Thoracic aorta (tissue), 2 donors: ENCODE data around the gene STPG4. TPM values are rescaled to one million over a fixed set of nuclear protein-coding genes. Genes with fewer than 3 reads are reported as not detected.

ENCODE experiments used
- ATAC-seq: fragments of 150-250 bp; one replicate; pipeline ENCODE4 v1.8.0; 2017; ENCODE audit warnings: low read depth; ENCODE audit not compliant: insufficient number of reproducible peaks, low FRiP score
- DNase-seq: peaks from one replicate; pipeline ENCODE4 v3.0.0-alpha.2; 2020; ENCODE audit warnings: low spot score
- H3K27ac ChIP-seq, 2 donors: fragments of 200-600 bp; sonication (generic); 1 replicate in 1 of 2; 2 replicates in 1 of 2; pipeline ENCODE4 v1.5.1; 2016; ENCODE audit warnings: mild to moderate bottlenecking in 2 of 2, moderate library complexity in 2 of 2
- H3K27me3 ChIP-seq: fragments of 200-600 bp; sonication (generic); replicated peaks from 2 replicates; pipeline ENCODE4 v1.6.0; 2016; ENCODE audit warnings: mild to moderate bottlenecking; ENCODE audit not compliant: insufficient read depth
- H3K36me3 ChIP-seq: fragments of 200-600 bp; sonication (generic); one replicate; pipeline ENCODE4 v1.5.1; 2016
- H3K4me1 ChIP-seq, 2 donors: fragments of 200-600 bp; sonication (generic); 1 replicate in 1 of 2; 2 replicates in 1 of 2; pipeline versions ENCODE4 v1.5.1 to v1.6.0; 2016; ENCODE audit warnings: low read depth in 2 of 2, mild to moderate bottlenecking in 1 of 2; ENCODE audit not compliant: control insufficient read depth in 1 of 2
- H3K4me3 ChIP-seq: fragments of 200-600 bp; sonication (generic); 2 replicates; pipeline ENCODE4 v1.5.1; 2016; ENCODE audit warnings: mild to moderate bottlenecking
- H3K9me3 ChIP-seq: fragments of 200-600 bp; sonication (generic); 2 replicates; pipeline ENCODE4 v1.5.1; 2016
- CTCF ChIP-seq: fragments of 200-600 bp; sonication (generic); IDR thresholded peaks from one replicate; pipeline ENCODE4 v1.5.1; 2019; ENCODE audit warnings: antibody characterized with exemption
- total RNA-seq, 2 donors: library from RNA; depleted of rRNA; stranded (reverse); fragments of >200 nt; gene quantifications; one replicate each; pipeline versions ENCODE4 v1.1.0 to v1.2.3, GENCODE V29; 2016

The STPG4 gene
- total RNA-seq, 2 donors from 2014 or later: not detected

DNA sequence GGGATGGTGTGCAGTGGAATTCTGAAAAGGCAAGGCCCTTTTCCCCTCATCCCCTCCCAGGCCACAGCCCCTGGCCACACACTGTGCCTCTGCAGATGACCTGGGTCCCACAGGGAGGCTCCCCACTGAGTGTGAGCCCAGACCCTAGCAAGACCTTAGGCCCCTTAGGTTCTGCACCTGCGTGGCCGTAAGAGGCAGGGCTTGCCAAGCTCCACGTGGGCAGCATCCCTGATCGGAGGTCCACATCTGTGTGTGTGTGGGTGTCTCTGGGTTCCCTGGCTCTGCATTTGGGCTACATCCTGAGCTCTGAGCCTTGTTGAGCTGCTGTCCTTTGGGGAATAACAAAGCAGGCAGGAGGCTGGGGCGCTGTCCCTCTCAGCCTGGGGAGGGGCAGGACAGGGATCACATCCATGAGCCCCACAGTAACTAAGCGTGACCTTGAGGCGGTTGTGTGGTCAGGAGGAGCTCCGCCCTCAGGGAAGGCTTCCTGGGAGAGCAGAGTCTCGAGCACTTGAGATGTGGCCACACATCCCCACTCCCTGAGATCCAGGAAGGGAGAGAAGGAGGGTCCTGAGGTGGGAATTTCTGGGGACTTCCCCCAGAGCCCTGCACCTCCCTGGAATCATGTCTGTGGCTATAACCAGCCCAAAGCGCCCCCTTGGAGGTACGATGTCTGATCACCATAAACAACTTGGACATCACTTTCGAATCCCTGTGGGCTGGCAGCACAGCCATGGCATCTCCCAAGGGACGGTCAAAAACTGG, 84.8 kb downstream of the STPG4 start:
- no peaks in the 10 kb centered on the region for H3K27me3 ChIP-seq
- no peaks in the 10 kb centered on the region for H3K9me3 ChIP-seq
- H3K4me3 ChIP-seq: no peak overlapping the region
- ATAC-seq: no peak
- H3K4me1 ChIP-seq: peaks cover 64 to 84% of the 10 kb centered on the region in 2 donors
- no peaks in the 10 kb centered on the region for H3K36me3 ChIP-seq
- no peak for DNase-seq
- peak overlapping the region; percentile 95 to 99 for H3K27ac ChIP-seq
- TF ChIP-seq CTCF: no peak

DNA sequence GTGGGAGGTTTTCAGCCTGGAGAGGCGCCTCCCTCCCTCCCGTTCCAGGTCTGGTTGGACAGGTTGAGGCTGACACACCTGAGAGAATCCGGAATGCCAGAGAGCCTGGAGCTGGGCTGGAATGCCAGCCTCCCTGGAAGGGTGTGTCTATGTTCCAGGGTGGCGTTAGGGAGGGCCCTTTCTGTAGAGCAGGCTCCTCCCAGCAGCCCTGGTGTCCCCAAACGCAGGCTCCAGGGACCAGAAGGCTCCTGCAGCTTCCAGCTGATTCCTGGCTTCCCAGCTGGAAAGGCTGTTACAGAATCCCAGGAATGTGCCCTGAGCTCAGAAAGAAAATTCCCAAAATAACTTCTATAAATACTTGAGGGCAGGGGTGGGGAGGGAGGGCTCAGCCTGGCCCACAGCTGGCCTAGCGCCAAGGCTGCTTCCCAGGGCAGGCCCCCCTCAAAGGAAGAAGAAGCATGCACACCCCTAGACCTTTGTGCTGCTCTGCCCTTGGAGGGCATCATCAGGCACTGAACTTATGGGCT, 85.4 kb downstream of the STPG4 start:
- peak; percentile 15 for ATAC-seq
- no peak for TF ChIP-seq CTCF

DNA sequence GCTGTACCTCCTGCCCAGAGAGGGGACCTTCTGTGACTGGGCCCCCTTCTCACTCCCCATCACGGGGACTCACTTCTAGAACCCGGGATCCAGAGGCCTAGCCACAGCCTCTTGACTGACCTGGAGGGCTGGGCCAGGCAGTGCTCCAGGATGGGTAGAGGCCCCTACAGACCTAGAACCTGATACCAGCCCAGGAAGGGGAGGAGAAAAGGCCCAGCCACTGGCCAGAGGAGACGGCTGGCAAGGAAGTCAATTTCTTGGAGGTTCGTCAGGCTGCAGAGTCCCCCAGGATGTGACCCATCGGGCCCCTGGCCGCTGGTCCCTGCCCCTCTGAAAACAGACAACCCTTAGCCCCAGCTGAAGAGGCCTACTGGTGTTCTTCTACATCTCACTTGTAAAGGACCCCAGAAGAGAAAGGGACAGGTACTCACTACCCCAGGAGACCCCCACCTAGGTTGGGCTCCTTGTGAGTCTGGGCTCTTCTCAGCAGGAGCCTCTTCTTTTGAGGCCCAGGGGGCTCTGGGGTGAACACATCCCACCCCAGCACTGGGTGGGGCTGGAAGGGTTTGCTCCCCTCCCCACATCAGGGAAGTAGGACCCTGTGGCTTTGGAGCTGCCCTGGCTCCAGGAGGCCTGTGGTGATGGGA, 86.0 kb downstream of the STPG4 start:
- Histone ChIP-seq H3K27ac (peak overlapping the region; percentile 95 to 99), H3K27me3 (no peaks in the 10 kb centered on the region), H3K9me3 (no peaks in the 10 kb centered on the region), H3K4me1 (peaks cover 72 to 96% of the 10 kb centered on the region in 2 donors), H3K36me3 (no peaks in the 10 kb centered on the region), H3K4me3 (peak overlapping the region; percentile 11)
- no peak for DNase-seq
- no peak for ATAC-seq
- TF ChIP-seq CTCF: no peak

More for the DNA sequence above, 85.4 kb downstream of the STPG4 start:
- Histone ChIP-seq H3K27me3 (no peaks in the 10 kb centered on the region), H3K36me3 (no peaks in the 10 kb centered on the region), H3K27ac (peak overlapping the region; percentile 95 to 99), H3K4me1 (peaks cover 68 to 90% of the 10 kb centered on the region in 2 donors), H3K4me3 (peak overlapping the region; percentile 11), H3K9me3 (no peaks in the 10 kb centered on the region)
- DNase-seq: no peak

GRCh38 chr2:47067788-47068407, 87.2 kb downstream of the STPG4 start:
- Histone ChIP-seq H3K36me3 (no peaks in the 10 kb centered on the region), H3K4me1 (peaks cover 75 to 98% of the 10 kb centered on the region in 2 donors), H3K4me3 (no peak overlapping the region), H3K27ac (peak overlapping the region; percentile 95 to 99), H3K9me3 (no peaks in the 10 kb centered on the region), H3K27me3 (no peaks in the 10 kb centered on the region)
- ATAC-seq (no peak), DNase-seq (no peak)
- TF ChIP-seq CTCF: no peak

DNA sequence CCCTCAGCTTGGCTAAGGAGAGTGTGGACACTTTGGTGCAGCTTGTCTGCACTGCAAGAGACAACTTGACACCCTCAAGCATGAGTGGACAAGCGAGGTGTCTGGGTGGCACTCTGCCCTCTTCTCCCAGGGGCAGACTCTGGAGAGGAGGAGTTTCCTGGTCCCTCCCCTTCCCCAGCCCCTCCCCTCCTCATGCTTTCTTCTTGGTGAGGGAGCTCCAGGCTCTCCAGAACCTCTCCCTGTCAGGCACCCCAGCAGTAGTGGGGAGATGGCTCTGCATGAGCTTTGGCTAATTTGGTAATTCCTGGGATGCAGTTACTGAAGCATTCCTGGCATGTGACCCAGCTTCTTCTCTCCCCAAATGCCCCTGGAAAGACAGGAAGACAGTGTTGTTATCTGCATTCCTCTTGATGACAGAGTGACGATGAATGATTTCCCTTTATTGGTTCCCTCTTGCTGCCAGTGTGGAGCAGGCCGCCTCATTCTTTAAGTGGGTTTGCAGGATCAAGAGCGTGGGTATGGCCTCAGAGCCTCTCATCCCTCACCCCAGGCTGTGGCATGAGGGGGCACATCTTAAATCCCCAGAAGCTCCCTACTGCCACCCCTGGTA, 89.2 kb downstream of the STPG4 start:
- ATAC-seq: no peak

More for the DNA sequence above, 89.2 kb downstream of the STPG4 start:
- Histone ChIP-seq H3K27ac (peak overlapping the region; percentile 74 to 95), H3K9me3 (no peaks in the 10 kb centered on the region), H3K4me3 (no peak overlapping the region), H3K36me3 (no peaks in the 10 kb centered on the region), H3K27me3 (no peaks in the 10 kb centered on the region), H3K4me1 (peaks cover 56 to 90% of the 10 kb centered on the region in 2 donors)
- DNase-seq: no peak
- TF ChIP-seq CTCF: no peak
